Common myeloid progenitor, CD34-positive (primary cell): ENCODE measurements around the gene CDK9.

Experiments used
- CTCF ChIA-PET: fragments of 350-600 bp; sonication (Branson Sonifier 250); formaldehyde crosslinking; loops from one replicate; lab custom pipeline; 2021; ENCODE audit warnings: antibody characterized with exemption; lab: Charles Lee
- POLR2A ChIA-PET: fragments of 350-600 bp; sonication (Branson Sonifier 250); formaldehyde crosslinking; loops from one replicate; lab custom pipeline; 2021; ENCODE audit warnings: antibody characterized with exemption; lab: Charles Lee
- DNase-seq, 3 donors: peaks; one replicate each; pipeline versions ENCODE4 v3.0.0 to v3.0.0-alpha.2; 2013
- H3K27ac ChIP-seq, 2 experiments: 1 replicate in 1 of 2; 2 replicates in 1 of 2; pipeline ENCODE4 v1.7.0; 2013; ENCODE audit warnings: inconsistent platforms in 2 of 2, low read length in 2 of 2, mild to moderate bottlenecking in 2 of 2, low read depth in 1 of 2, moderate library complexity in 1 of 2; ENCODE audit not compliant: severe bottlenecking in 2 of 2, insufficient read depth in 1 of 2, poor library complexity in 1 of 2
- H3K27me3 ChIP-seq, 5 experiments: replicated peaks in 2 of 5; 1 replicate in 3 of 5; 2 replicates in 2 of 5; pipeline versions ENCODE4 v1.6.1 to v1.7.0; 2013; ENCODE audit warnings: low read length in 4 of 5, mild to moderate bottlenecking in 2 of 5, moderate library complexity in 2 of 5, inconsistent platforms in 1 of 5; ENCODE audit not compliant: insufficient read depth in 5 of 5, control insufficient read depth in 4 of 5
- H3K36me3 ChIP-seq, 4 experiments: 1 replicate in 2 of 4; 2 replicates in 2 of 4; pipeline versions ENCODE4 v1.6.1 to v1.7.0; 2013; ENCODE audit warnings: low read length in 3 of 4, control low read depth in 1 of 4, mild to moderate bottlenecking in 1 of 4; ENCODE audit not compliant: control insufficient read depth in 4 of 4, insufficient read depth in 4 of 4
- H3K4me1 ChIP-seq, 4 experiments: 1 replicate in 3 of 4; 2 replicates in 1 of 4; pipeline versions ENCODE4 v1.6.1 to v1.7.1; 2013; ENCODE audit warnings: low read length in 3 of 4, mild to moderate bottlenecking in 3 of 4, control low read depth in 1 of 4, inconsistent platforms in 1 of 4, moderate library complexity in 1 of 4; ENCODE audit not compliant: control insufficient read depth in 4 of 4, insufficient read depth in 4 of 4; ENCODE audit errors: control extremely low read depth in 1 of 4
- H3K4me3 ChIP-seq, 7 experiments: 1 replicate in 4 of 7; 2 replicates in 3 of 7; pipeline versions ENCODE4 v1.5.1 to v1.7.0; 2013; ENCODE audit warnings: mild to moderate bottlenecking in 7 of 7, low read length in 6 of 7, moderate library complexity in 6 of 7, inconsistent platforms in 2 of 7, low read depth in 2 of 7, control low read depth in 1 of 7; ENCODE audit not compliant: insufficient read depth in 4 of 7, control insufficient read depth in 1 of 7; ENCODE audit errors: extremely low read depth in 1 of 7
- H3K9me3 ChIP-seq, 5 experiments: 1 replicate in 4 of 5; 2 replicates in 1 of 5; pipeline versions ENCODE4 v1.6.1 to v1.7.1; 2013; ENCODE audit warnings: low read length in 4 of 5, mild to moderate bottlenecking in 2 of 5, inconsistent platforms in 1 of 5, low read depth in 1 of 5, moderate library complexity in 1 of 5; ENCODE audit not compliant: control insufficient read depth in 4 of 5, insufficient read depth in 2 of 5; ENCODE audit errors: control extremely low read depth in 1 of 5
- whole genome bisulfite sequencing: methylation state at CpG from one replicate; pipeline ENCODE4 v1.1.5; 2013; ENCODE audit not compliant: insufficient coverage; 5-methylcytosine and 5-hydroxymethylcytosine counted together

CDK9 gene

GRCh38 chr9:127769101-127769500, 16.7 kb upstream of the CDK9 start:
- no peak for DNase-seq
- Histone ChIP-seq H3K4me1 (peaks cover 6 to 62% (median 59%) of the 10 kb centered on the region in 4 experiments), H3K27ac (peak overlapping the region; percentile 25 to 57), H3K4me3 (peak overlapping the region in 1 of 7 experiments; percentile 11), H3K27me3 (no peaks in the 10 kb centered on the region), H3K9me3 (no peaks in the 10 kb centered on the region), H3K36me3 (peaks cover 3 to 60% (median 26%) of the 10 kb centered on the region in 4 experiments)
- no CpG with 5 or more reads among the region's 5 CpGs for WGBS
- CTCF ChIA-PET: interaction anchor here (1.2 to 14.0 kb wide), 6 partner anchors 10 to 151 kb away, joined by 4 to 244 read pairs (median 11); partner anchors contain the start of genes CDK9, SH2D3C and TOR2A
- POLR2A ChIA-PET: interaction anchor here (0.7 to 3.6 kb wide), 3 partner anchors 11 to 148 kb away, joined by 3 to 40 read pairs (median 13); partner anchors contain the start of gene SH2D3C

GRCh38 chr9:127769929-127770582, 15.8 kb upstream of the CDK9 start:
- H3K27me3 ChIP-seq: no peaks in the 10 kb centered on the region
- H3K27ac ChIP-seq: peak overlapping the region in 1 of 2 experiments; percentile 76
- H3K9me3 ChIP-seq: no peaks in the 10 kb centered on the region
- ChIA-PET POLR2A (interaction anchor here (0.6 to 3.6 kb wide), 6 partner anchors 8 to 147 kb away, joined by 3 to 40 read pairs (median 8); partner anchors contain the start of genes CDK9 and SH2D3C), CTCF (interaction anchor here (0.8 to 14.0 kb wide), 12 partner anchors 8 to 150 kb away, joined by 3 to 244 read pairs (median 6); partner anchors contain the start of genes CDK9, SH2D3C and TOR2A)
- H3K4me3 ChIP-seq: peak overlapping the region in 5 of 7 experiments; percentile 49 to 83 (median 72)
- H3K4me1 ChIP-seq: peaks cover 8 to 62% (median 58%) of the 10 kb centered on the region in 4 experiments
- peak in 2 of 3 donors; percentile 55 to 59 for DNase-seq
- WGBS: 0% methylated on average over 2 of the region's 4 CpGs
- peaks cover 4 to 60% (median 27%) of the 10 kb centered on the region in 4 experiments for H3K36me3 ChIP-seq

- POLR2A ChIA-PET: interaction anchor here (0.7 to 3.6 kb wide), 6 partner anchors 8 to 99 kb away, joined by 3 to 40 read pairs (median 8); partner anchors contain the start of genes CDK9 and SH2D3C
- DNase-seq: no peak
- Histone ChIP-seq H3K27ac (peak overlapping the region in 1 of 2 experiments; percentile 76), H3K4me1 (peaks cover 10 to 66% (median 60%) of the 10 kb centered on the region in 4 experiments), H3K27me3 (no peaks in the 10 kb centered on the region), H3K9me3 (no peaks in the 10 kb centered on the region), H3K36me3 (peaks cover 2 to 55% (median 24%) of the 10 kb centered on the region in 4 experiments), H3K4me3 (peak overlapping the region in 5 of 7 experiments; percentile 49 to 83 (median 72))
- 19% methylated on average over 2 of the region's 3 CpGs for WGBS
- CTCF ChIA-PET: interaction anchor here (0.9 to 14.0 kb wide), 10 partner anchors 9 to 150 kb away, joined by 3 to 244 read pairs (median 9); partner anchors contain the start of genes CDK9, SH2D3C and TOR2A
Observed at GRCh38 chr9:127770583-127770904, 15.3 kb upstream of the CDK9 start.

GRCh38 chr9:127770905-127771569, 14.8 kb upstream of the CDK9 start:
- peak; percentile 98 to 99 (median 99) for DNase-seq
- peak overlapping the region; percentile 46 to 83 (median 71) for H3K4me3 ChIP-seq
- peaks cover 12 to 70% (median 64%) of the 10 kb centered on the region in 4 experiments for H3K4me1 ChIP-seq
- no peaks in the 10 kb centered on the region for H3K9me3 ChIP-seq
- POLR2A ChIA-PET: interaction anchor here (0.7 to 3.6 kb wide), 7 partner anchors 9 to 99 kb away, joined by 3 to 40 read pairs (median 4); partner anchors contain the start of genes CDK9 and SH2D3C
- peaks cover 2 to 53% (median 23%) of the 10 kb centered on the region in 4 experiments for H3K36me3 ChIP-seq
- WGBS: 0% methylated on average over 36 of the region's 43 CpGs
- CTCF ChIA-PET: interaction anchor here (0.6 to 14.0 kb wide), 10 partner anchors 9 to 149 kb away, joined by 3 to 244 read pairs (median 9); partner anchors contain the start of genes CDK9, ENG, SH2D3C and TOR2A
- no peaks in the 10 kb centered on the region for H3K27me3 ChIP-seq
- peak overlapping the region in 1 of 2 experiments; percentile 76 for H3K27ac ChIP-seq

GRCh38 chr9:127771570-127772189, 14.2 kb upstream of the CDK9 start:
- DNase-seq: no peak
- peaks cover 12 to 74% (median 69%) of the 10 kb centered on the region in 4 experiments for H3K4me1 ChIP-seq
- no peak overlapping the region for H3K27ac ChIP-seq
- H3K36me3 ChIP-seq: peaks cover 2 to 48% (median 20%) of the 10 kb centered on the region in 4 experiments
- POLR2A ChIA-PET: interaction anchor here (0.7 to 3.6 kb wide), 8 partner anchors 8 to 98 kb away, joined by 3 to 40 read pairs (median 4); partner anchors contain the start of genes CDK9 and SH2D3C
- CTCF ChIA-PET: interaction anchor here (0.6 to 14.0 kb wide), 9 partner anchors 10 to 148 kb away, joined by 3 to 244 read pairs (median 8); partner anchors contain the start of genes CDK9, ENG and SH2D3C
- H3K27me3 ChIP-seq: no peaks in the 10 kb centered on the region
- 48% methylated on average over 5 of the region's 19 CpGs for WGBS
- peak overlapping the region in 3 of 7 experiments; percentile 72 to 83 (median 81) for H3K4me3 ChIP-seq
- H3K9me3 ChIP-seq: no peaks in the 10 kb centered on the region

- Histone ChIP-seq H3K36me3 (peaks cover 2 to 39% (median 15%) of the 10 kb centered on the region in 4 experiments), H3K9me3 (no peaks in the 10 kb centered on the region), H3K27ac (no peak overlapping the region), H3K4me1 (peaks cover 12 to 73% (median 67%) of the 10 kb centered on the region in 4 experiments), H3K4me3 (no peak overlapping the region), H3K27me3 (no peaks in the 10 kb centered on the region)
- 94% methylated on average over 5 of the region's 5 CpGs for WGBS
- no peak for DNase-seq
- ChIA-PET POLR2A (interaction anchor here (0.7 to 3.6 kb wide), 2 partner anchors 11 to 16 kb away, joined by 5 to 40 read pairs; no protein-coding TSS in a partner anchor), CTCF (interaction anchor here (1.0 to 14.0 kb wide), 2 partner anchors 11 to 38 kb away, joined by 5 to 244 read pairs; partner anchors contain the start of genes CDK9, SH2D3C and TOR2A)
Observed at GRCh38 chr9:127772603-127773002, 13.2 kb upstream of the CDK9 start.
